GM21390 (cell line): ENCODE measurements around the gene RBMS3.
"Not testable (repeated sequence)": the region's sequence is repeated elsewhere in the genome, so short reads cannot be mapped to it uniquely, and the experiment has no call there.

Experiments used
- ATAC-seq: cut with Tn5 transposase; IDR thresholded peaks from one replicate; pipeline ENCODE4 v1.9.1; 2021; ENCODE audit not compliant: unreplicated experiment

RBMS3 gene

DNA sequence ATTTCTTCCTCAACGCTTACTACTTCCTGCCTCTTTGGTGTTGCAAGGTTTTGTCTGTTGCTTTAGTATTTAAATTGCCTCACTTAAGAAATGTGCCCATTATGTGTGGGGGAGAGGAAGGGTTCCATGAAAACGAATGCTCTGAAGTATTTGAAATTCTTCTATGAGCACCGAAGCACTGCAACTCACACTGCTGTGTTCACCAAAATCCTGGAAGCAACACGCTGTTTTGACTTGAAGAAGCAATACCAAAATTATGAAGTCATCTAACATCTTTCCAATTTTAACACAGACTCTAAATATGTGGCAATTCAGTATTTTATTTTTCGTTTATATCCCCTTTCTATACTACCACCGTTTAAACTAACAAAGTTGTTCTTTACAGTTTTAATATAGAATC lies 101.5 kb downstream of the RBMS3 start:
- no peak for ATAC-seq

DNA sequence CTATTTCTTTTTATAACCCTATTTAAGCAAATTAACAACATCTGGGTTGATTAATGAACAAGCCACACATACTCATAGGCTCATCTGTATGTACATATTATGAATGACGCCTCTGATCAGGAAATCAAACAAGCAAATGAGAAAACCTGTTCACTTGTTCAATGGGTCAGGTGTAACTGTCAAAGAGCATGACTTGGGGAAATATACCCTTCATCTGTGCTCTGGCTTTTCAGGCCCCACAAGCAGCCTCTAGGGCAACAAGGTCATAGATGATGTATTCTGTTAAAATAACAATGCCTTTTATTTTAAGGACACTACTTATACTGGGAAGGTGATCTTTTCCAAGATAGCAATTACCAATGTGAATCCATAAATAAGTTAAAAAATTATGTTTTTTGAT lies 102.0 kb downstream of the RBMS3 start:
- ATAC-seq: no peak

DNA sequence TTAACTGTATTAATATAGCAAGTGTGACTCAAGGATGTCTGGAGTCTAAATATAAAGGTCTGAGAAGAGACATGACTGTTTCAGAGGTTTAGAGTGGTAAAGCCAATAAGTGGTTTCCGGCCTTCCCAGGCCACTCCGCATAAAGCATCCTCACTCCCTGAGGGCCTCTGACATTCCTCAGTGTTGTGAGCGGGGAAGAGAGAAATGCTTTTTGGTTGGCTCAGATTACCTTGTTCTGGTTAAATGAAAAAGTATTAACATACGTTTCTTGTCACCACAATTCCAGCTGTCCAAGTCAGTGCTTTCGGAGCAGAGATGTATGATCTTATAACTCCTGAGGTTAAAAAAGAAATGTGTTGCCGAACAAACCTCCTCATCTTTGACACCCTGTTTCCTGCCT lies 103.8 kb downstream of the RBMS3 start:
- ATAC-seq: no peak

DNA sequence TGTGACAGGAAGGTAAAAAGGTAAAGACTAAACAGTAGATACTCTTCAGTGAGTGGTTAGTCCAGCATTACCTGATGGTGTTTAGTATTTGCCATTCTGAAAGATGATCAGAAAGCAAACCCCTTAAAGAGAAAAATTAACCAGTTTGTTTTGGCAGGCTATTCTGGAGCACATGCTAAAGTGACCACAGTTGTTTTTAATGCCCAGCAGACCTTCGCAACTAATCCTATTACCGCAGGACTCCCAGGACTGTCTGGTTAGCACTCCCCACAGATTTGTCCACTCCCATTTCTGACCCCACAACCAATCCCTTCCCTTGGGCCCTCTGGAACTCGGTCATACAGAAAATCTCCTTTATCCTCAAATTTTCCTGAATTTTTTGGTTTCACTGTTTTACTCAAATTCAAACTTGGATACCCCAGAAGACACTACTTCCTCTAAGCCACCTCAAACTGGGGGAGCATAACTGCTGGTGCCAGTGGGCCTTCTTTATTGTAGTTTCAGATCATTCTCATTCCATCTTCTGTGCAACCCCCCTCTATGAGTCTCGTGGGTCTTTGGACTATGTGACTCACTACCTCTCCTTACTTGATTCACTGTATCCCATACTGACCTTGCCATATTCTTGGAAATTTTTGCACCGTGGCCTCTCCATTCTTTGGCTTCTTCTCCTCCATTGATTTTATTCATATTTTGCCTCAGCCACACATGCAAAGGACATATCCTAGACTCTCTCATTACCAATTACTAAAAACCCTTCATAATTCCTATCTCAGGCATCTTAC lies 104.4 kb downstream of the RBMS3 start:
- ATAC-seq: no peak

DNA sequence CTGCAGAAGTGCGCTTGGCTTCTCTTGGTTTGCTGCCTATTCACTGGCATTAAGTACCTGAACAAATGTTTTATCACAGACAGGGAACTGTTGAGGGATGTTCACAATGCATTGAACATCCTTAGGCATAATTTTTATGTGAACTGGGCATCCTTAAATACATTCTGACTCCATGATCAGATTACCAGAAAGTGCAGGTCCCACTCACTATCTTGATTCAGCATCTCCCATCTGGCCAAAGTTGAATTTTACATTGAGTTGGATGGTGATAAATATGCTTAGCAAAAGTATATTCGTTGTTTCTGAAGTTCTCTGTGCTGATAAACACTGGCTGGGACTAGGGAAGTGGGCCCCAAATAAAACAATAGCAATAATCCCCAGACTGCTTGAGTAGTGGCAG lies 108.5 kb downstream of the RBMS3 start:
- no peak for ATAC-seq

DNA sequence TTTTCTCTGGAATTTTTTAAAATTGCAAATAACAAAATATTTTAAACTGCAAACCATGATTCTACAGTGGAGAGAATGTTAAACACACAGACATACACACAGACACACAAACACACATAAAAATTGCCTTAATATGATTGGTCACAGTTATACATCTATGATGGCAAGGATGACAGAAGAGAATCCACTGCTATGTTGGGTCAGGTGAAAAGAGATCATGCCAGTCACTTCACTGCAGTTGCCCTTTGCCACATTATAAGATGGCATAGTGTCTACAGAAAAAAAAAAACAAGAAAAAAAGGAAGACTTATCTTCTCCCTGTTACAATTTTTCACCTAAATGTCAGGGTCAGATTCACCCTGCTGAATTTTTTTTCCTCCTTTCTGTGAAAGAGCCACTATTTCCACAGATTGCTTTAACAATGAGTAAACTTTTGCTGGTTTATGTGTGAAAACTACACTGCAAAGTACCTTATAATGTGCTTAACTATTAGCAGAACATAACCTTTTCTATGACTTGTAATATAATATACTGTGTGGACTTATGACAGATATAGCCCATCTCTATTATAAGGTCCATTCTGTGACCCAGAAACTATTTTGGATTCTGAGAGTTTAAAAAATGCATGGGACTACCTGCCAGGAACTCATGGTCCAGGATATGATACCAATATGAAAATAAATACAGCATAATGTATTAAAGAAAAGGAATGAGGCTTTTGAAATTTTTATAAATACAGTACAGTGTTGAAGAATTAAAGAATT lies 111.9 kb downstream of the RBMS3 start:
- ATAC-seq: no peak

DNA sequence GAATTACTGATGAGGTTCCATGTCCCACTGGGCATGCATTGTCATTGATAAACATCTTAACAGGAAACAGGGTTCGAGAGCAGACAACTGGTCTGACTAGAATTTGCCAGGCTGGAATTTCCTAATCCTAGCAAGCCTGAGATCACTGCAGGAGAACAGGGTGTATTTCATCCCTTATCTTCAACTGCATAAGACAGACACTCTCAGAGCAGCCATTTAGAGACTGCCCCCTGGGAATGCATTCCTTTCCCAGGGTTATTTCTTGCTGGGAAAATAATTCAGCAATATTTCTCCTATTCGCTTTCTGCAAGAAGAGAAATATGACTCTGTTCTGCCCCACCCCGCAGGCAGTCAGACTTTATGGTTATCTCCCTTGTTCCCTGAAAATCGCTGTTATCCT lies 113.1 kb downstream of the RBMS3 start:
- not testable (repeated sequence) for ATAC-seq

DNA sequence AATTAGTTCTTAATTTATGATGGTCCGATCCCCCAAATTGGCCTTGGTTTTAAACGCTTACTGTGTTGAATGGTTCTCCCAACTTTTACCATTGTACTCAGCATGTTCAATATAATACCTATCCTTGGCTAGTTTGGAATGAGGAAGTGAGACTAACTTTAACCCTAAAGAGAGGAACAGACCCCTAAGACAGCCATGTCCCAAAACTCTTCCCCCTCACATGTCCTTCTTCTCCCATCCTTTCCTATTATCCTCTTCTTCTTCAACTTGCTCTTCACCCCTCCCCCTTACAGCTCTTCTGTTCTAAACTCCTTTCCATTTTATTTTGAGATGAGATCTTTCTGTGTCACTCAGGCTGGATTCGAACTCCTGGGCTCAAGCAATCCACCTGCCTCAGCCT lies 116.5 kb downstream of the RBMS3 start:
- no peak for ATAC-seq

DNA sequence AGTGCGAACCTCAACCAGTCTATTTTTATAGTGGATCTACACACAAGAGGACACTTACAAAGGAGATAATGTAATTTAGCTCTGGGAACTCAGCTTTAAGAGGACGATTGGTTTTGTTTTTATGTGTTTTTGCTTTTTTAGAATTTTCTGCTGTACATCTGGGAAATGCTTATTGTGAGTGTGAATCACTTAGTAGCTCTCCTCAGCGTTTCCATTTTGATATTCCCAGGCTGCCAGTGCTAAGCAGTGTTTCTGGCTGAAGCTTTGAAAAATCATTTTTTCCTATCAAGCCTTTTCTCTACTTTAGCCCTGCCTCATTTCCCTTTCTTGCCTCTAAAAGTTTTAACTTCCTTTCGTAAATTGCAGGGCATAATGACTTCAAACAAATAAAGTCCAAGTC lies 117.9 kb downstream of the RBMS3 start:
- ATAC-seq: no peak

DNA sequence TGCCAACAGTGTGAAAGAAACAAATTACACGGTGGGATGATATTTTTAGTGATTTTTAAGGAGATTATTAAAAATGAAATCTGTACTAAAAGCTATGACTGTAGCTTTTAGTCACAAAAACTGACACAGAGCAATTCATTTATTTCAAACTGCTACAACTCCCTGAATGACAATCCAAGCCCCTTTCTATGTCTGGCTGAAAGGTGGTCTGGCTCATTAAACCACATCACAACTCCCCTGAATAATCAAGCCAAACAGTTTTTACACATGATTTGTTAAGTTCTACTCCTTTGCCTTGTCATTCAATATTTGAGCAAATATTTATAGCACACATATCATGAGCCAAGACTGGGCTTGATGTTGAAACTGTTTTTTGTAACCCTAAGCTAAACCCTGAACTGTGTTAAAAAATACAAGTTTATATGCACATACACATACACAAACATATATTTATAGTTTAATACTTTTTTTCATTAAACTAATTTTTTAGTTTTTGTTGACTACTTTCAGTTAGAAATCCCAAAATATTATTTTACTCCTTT lies 125.5 kb downstream of the RBMS3 start:
- no peak for ATAC-seq

DNA sequence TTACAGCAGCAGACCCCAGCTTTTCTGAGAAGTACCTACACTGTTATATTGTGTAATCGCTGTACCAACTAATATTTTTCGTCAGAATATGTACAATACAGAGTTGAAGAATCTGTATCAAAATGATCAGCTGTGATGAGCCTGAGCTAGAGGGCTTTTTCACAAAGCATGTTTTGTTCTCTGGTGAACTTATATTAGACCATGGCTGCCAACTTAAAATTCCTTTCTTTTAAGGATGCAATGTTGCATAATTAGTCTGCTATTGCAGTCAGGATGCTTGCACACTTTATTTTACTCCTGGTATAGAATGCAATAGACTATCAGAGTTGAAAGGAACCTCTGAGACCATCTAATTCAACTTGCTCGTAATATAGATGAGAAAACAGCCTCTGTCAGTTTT lies 127.8 kb downstream of the RBMS3 start:
- ATAC-seq: no peak

DNA sequence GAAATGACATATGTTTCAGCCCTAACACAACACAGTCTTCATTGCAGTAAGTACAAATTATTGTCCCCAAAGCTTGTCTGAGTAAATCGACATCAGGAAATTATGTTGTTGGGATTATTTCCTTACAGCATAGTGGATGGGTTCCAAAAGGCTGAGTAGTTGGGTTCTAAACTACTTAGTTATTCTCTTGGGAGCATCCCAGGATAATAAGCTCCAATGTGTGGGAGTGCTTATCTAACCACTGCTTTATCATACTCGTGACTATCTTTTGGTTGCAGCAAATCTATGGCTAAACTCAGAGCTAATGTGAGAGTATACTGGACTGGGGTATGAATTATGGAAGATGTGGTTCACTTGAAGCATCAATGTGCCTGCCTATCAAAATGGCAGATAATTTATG lies 128.5 kb downstream of the RBMS3 start:
- no peak for ATAC-seq

DNA sequence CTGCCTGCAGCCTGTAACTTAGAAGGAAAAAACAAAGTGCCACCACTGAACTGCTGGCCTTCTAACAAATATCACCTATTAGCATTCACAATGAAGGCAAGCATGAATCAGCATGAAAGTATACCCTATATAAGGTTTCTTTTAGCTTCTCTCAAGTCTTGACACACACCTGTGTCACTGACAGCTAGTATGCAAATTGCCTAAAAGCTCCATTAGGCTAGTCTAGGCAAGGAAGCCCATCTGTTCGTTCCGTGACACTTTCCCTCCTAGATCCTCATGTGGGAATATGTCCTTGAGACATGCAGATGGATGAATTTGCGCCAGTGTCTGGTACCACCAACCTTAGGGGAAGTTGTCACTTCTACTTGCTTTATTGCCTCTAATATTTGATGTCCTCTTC lies 129.3 kb downstream of the RBMS3 start:
- no peak for ATAC-seq

DNA sequence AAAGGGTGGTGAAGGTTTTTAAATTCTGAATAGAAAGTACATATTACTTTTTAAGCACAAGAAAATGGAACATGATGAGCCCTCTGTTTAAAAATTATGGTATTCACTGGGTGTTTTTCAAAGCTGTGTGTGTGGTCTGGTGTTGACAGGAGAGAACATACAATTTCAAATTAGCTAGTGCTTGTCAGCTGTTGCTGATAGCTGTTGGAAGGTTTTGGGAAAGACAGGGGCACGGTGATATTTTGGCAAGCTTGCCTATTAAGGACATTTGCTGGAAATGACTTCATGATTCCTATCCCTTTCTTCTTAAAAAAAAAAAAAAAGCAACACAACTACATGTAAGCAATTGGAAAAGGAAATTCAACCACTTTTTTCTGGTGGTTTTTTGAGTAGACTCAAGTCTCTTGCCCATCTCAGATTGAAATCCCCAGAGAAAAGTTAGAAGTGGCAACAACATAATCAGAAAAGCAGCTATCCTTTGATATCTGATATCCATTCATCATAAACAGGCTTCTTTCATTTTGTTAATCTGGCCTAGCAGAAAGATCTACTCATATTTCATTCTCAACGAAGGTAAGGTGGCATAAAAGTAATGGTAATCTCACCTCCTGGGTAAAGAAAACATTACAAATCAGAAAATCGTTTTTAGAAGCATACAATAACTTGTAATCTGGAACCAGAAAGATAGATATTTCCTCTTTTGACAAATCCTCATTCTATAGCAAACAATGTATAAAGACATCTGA lies 130.0 kb downstream of the RBMS3 start:
- ATAC-seq: no peak

DNA sequence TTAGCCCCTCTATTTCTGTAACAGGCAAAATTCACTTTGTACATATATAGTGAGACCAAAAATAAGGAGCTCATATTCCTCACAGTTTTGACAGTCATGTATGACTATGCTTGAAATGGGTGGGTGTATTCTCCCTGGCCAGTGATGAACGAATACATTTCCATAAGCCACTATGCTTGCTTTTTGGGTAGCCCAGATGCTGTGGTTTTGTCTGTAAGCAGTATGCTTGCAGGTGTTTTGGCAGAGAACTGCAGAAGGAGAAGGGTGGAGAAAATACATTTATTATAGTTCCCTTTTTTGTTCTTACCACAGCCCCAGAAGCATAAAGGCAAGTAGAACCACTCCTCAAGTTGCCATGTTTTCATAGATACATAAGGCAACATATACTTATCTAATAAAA lies 131.2 kb downstream of the RBMS3 start:
- no peak for ATAC-seq

DNA sequence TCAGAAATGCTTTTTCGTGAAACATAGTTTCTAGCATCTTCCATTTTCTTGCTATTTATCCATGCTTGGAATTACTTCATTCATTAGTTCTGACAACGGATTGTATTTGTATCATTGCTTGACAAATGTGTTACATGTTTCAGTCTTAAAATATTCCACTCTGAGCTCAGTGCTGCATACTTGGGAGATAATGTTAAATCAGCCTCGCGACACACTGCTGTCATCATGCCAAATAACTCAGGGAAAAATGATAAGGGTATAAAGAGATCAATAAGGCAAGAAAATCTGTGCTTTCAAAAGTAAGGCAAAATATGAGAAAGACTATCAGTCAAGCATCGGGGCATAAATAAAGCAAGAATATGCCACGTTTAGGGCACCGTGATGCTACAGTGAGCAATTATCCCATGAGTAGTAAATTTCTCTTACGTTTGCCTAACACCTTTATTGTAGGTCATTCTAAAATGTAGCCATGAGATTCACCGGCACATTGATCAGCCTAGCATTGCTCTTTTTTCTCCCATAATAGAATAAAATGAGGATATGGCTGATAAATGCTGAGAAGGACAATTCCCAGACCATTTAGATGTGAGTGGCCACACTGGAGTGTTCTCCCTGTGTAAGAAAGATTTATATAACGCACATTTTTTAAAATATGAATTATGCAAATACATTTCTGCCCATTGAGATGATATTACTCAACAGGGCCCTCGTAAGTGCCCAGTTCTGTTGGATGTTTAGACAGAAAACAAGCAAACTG lies 133.8 kb downstream of the RBMS3 start:
- no peak for ATAC-seq

DNA sequence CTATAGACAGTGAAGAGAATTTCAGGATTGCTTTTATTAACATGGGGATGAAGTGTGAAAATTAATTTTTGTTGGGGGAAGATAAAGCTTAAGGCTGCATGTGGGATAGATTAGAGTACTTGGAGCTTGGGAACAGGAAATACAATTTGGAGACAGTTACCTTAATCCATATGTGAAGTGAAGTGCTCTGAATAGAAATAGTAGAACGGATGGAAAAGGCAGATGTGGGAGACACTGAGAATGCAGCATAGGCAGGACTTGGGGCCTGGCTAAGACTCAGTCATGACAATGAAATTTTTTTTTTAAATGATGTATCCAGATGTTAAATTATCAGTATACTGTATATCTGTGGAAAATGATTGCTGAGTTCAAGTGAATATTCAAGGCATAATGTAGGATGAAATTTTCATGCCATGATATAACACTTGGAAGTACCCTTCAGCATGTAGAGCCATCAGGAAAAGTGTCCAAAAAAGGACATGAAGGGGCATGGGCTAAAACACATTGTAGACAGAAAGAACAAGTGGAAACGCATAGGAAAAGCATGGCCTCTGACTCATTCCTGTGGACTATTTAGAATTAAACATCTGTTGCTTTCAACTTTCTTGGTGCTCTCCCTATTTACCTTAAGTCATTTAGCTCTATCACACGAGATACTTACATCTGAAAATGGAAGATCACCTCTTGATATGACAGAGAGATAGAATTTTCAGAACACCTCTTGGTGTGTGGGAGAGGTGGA lies 134.8 kb downstream of the RBMS3 start:
- no peak for ATAC-seq

DNA sequence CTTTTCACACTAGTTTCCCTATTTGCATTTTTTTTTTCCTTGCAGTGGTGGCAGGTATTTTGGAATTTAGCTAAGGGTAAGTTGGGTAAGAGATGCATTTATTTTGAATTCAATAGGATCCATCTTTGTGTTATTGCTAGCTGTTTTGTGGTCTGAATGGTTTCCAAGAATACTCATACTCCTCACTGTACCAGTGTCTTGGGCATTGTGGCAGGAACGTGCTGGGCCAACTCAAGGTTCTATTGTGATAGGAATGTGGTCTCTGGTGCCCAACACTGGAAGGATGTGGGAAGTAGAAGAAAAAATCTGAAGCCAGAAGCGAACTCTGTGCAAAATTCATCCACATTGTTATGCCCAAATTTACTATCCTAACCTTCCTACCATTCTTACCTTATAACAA lies 135.6 kb downstream of the RBMS3 start:
- ATAC-seq: no peak

DNA sequence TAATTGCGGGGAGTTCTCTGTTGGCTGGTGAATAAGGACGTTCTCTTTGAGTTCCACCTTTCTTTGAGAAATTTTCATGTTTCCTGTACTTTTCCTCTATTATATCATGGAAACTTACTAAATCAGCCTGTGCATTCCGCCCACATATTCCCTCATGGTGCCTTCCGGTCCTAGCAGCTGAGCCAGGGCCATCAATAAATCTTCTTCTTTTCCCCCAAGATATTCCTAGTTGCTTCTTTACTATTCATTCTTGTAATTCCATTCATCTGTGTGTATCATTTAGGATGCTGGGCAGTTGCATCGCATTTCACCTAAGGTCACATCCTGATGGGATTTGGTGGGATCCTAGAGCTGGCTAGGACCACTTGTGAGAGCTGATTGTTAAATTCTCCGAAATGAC lies 139.2 kb downstream of the RBMS3 start:
- ATAC-seq: no peak
